Astrocyte of the spinal cord (primary cell): ENCODE measurements around the gene ASPM.
A peak's percentile ranks its signal among the peaks of the same experiment; 100 is the strongest.

ENCODE experiments used
- DNase-seq: peaks from one replicate; pipeline ENCODE4 v3.0.0; 2011; ENCODE audit warnings: low read depth, low spot score
- H3K4me3 ChIP-seq: 2 replicates; pipeline ENCODE4 v1.5.1; 2011; ENCODE audit warnings: low read depth, mild to moderate bottlenecking, low read length, moderate library complexity
- CTCF ChIP-seq: IDR thresholded peaks from 2 replicates; pipeline ENCODE4 v1.5.1; 2012; ENCODE audit warnings: low read depth, mild to moderate bottlenecking, low read length, inconsistent platforms
- in situ Hi-C: cut with HindIII; loops from 2 replicates; pipeline ENCODE4 v1.10.0; 2017; ENCODE audit warnings: low sequenced_read_pairs

ASPM gene

GRCh38 chr1:197139169-197139568 is 7.3 kb downstream of the ASPM start:
- in situ Hi-C loops = no loop called here
- no peak for DNase-seq
- TF ChIP-seq CTCF = no peak
- no peak overlapping the region for H3K4me3 ChIP-seq

- DNase-seq = no peak
- in situ Hi-C loops = no loop called here
- H3K4me3 ChIP-seq = no peak overlapping the region
- TF ChIP-seq CTCF = no peak
Measured at GRCh38 chr1:197137322-197137721, 9.1 kb downstream of the ASPM start.

- in situ Hi-C loops = no loop called here
- no peak overlapping the region for H3K4me3 ChIP-seq
- TF ChIP-seq CTCF = no peak
- peak; percentile 64 for DNase-seq
Measured at GRCh38 chr1:197130677-197131304, 15.7 kb downstream of the ASPM start.

- in situ Hi-C loops = no loop called here
- DNase-seq = no peak
- no peak overlapping the region for H3K4me3 ChIP-seq
- no peak for TF ChIP-seq CTCF
Measured at GRCh38 chr1:197129698-197130097, 16.8 kb downstream of the ASPM start.

- no peak for TF ChIP-seq CTCF
- in situ Hi-C loops = no loop called here
- H3K4me3 ChIP-seq = no peak overlapping the region
- no peak for DNase-seq
Measured at GRCh38 chr1:197127246-197127912, 19.1 kb downstream of the ASPM start.

- no peak for DNase-seq
- TF ChIP-seq CTCF = no peak
- in situ Hi-C loops = no loop called here
- H3K4me3 ChIP-seq = no peak overlapping the region
Measured at GRCh38 chr1:197126691-197127090, 19.8 kb downstream of the ASPM start.
